Right renal cortex interstitium (tissue), 3 donors: ENCODE measurements around the gene TREML1. TPM values are rescaled to one million over a fixed set of nuclear protein-coding genes. Genes with fewer than 3 reads are reported as not detected.
A peak's percentile ranks its signal among the peaks of the same experiment; 100 is the strongest.

ENCODE experiments used
- DNase-seq, 3 donors: peaks; one replicate each; pipeline ENCODE4 v3.0.0-alpha.2; 2013; ENCODE audit warnings: low read depth in 3 of 3, low spot score in 2 of 3
- polyA plus RNA-seq, 3 donors: library from polyadenylated mRNA; unstranded; fragments of 120-200 nt; gene quantifications; one replicate each; pipeline ENCODE4 v1.2.1, GENCODE V29; 2013; ENCODE audit not compliant: insufficient read length in 3 of 3

The TREML1 gene
- polyA plus RNA-seq, 3 donors: 0.40 to 1.5 (median 0.72) TPM

- no peak for DNase-seq
These were observed 25.0 kb upstream of the TREML1 start for GRCh38 chr6:41179163-41179562.

- DNase-seq: no peak
These were observed 23.5 kb upstream of the TREML1 start for GRCh38 chr6:41177695-41178094.

- DNase-seq: no peak
These were observed 23.1 kb upstream of the TREML1 start for GRCh38 chr6:41177287-41177686.

GRCh38 chr6:41176189-41176588 is 22.0 kb upstream of the TREML1 start:
- DNase-seq: no peak

- no peak for DNase-seq
These were observed 20.9 kb upstream of the TREML1 start for GRCh38 chr6:41175084-41175483.

- no peak for DNase-seq
These were observed 20.5 kb upstream of the TREML1 start for GRCh38 chr6:41174610-41175009.

- DNase-seq: no peak
These were observed 17.8 kb upstream of the TREML1 start for GRCh38 chr6:41171908-41172307.

- DNase-seq: no peak
These were observed 16.5 kb upstream of the TREML1 start for GRCh38 chr6:41170547-41171160.

- peak in 1 of 3 donors; percentile 29 for DNase-seq
These were observed 13.2 kb upstream of the TREML1 start for GRCh38 chr6:41167173-41167963.

- peak in 1 of 3 donors; percentile 13 for DNase-seq
These were observed 10.5 kb upstream of the TREML1 start for GRCh38 chr6:41164551-41165120.

- no peak for DNase-seq
These were observed 9.2 kb upstream of the TREML1 start for GRCh38 chr6:41163419-41163717.

- no peak for DNase-seq
These were observed 8.7 kb upstream of the TREML1 start, which contains the start of gene TREM2 for GRCh38 chr6:41162687-41163418. Gene TREM2, minus strand, starts transcription at chr6:41163116. Its CDS starts 34 bp downstream, at chr6:41163082.

GRCh38 chr6:41161851-41162552 is 7.9 kb upstream of the TREML1 start:
- no peak for DNase-seq

GRCh38 chr6:41161380-41161779 is 7.2 kb upstream of the TREML1 start:
- no peak for DNase-seq

GRCh38 chr6:41160933-41161332 is 6.8 kb upstream of the TREML1 start:
- no peak for DNase-seq

GRCh38 chr6:41159415-41160082 is 5.4 kb upstream of the TREML1 start:
- peak; percentile 27 to 61 (median 56) for DNase-seq

- no peak for DNase-seq
These were observed 3.2 kb upstream of the TREML1 start for GRCh38 chr6:41157323-41157722.

GRCh38 chr6:41156771-41157170 is 2.6 kb upstream of the TREML1 start:
- DNase-seq: no peak

GRCh38 chr6:41156001-41156400 is 1.9 kb upstream of the TREML1 start:
- no peak for DNase-seq

- no peak for DNase-seq
These were observed 1.1 kb upstream of the TREML1 start for GRCh38 chr6:41155132-41155805.
